ENCODE measurements around the gene FRY.

FRY gene

GRCh38 chr13:32316028-32316339 is 284.4 kb downstream of the FRY start:
- peak; percentile 77 for DNase-seq

GRCh38 chr13:32316501-32316900 is 284.9 kb downstream of the FRY start:
- DNase-seq: no peak

DNA sequence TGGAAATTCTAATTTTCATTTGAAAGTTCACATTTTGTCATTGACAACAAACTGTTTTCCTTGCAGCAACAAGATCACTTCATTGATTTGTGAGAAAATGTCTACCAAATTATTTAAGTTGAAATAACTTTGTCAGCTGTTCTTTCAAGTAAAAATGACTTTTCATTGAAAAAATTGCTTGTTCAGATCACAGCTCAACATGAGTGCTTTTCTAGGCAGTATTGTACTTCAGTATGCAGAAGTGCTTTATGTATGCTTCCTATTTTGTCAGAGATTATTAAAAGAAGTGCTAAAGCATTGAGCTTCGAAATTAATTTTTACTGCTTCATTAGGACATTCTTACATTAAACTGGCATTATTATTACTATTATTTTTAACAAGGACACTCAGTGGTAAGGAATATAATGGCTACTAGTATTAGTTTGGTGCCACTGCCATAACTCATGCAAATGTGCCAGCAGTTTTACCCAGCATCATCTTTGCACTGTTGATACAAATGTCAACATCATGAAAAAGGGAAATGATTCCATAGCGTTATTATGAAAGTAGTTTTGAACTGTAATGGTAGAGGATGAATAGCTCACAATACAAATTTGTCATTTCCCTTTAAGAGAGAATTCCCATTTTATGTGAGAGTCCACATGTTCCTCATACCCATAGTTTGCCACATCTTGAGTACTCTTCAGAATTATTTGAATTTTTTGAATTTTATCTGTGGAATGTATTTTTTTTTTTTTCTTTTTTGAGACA is 286.3 kb downstream of the FRY start:
- DNase-seq: no peak

GRCh38 chr13:32320528-32320927 is 289.0 kb downstream of the FRY start:
- DNase-seq: no peak

GRCh38 chr13:32323912-32324311 is 292.3 kb downstream of the FRY start:
- peak; percentile 24 for DNase-seq

DNA sequence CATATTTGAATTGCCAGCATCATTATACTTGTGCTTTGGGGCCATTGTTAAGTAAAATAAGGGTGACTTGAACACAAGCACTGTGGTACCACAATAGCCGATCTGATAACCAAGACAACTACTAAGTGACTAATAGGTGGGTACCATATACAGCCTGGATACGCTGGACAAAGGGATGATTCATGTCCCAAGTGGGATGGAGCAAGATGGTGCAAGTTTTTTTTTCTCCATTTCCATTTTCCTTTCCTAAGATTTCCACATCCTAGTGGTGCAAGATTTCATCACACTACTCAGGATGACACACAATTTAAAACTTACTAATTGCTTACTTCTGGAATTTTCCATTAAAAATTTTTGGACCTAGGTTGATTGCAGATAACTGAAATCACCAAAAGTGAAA is 298.9 kb downstream of the FRY start:
- DNase-seq: no peak

- no peak for DNase-seq
Observed at GRCh38 chr13:32334671-32335070, 303.1 kb downstream of the FRY start.

- DNase-seq: no peak
Observed at GRCh38 chr13:32340914-32341313, 309.3 kb downstream of the FRY start.

- no peak for DNase-seq
Observed at GRCh38 chr13:32347651-32348050, 316.1 kb downstream of the FRY start.
